GM12878 (cell line): Measurements from ENCODE around the gene ERAL1. TPM values are rescaled to one million over a fixed set of nuclear protein-coding genes. Genes with fewer than 3 reads are reported as not detected.

Experiments
- EGR1 ChIP-seq, 2 experiments: IDR thresholded peaks; 1 replicate in 1 of 2; 2 replicates in 1 of 2; pipeline ENCODE4 v1.6.1; 2011 to 2012; ENCODE audit warnings: low read depth in 2 of 2, low read length in 2 of 2, borderline replicate concordance in 1 of 2, mild to moderate bottlenecking in 1 of 2, moderate library complexity in 1 of 2
- ESRRA ChIP-seq: IDR thresholded peaks from 2 replicates; pipeline ENCODE4 v1.6.1; 2012; ENCODE audit warnings: mild to moderate bottlenecking, low read length, improper control_type of control experiment
- EZH2 ChIP-seq: IDR thresholded peaks from 2 replicates; pipeline ENCODE4 v1.6.1; 2012; ENCODE audit warnings: low read depth, mild to moderate bottlenecking, control low read depth, inconsistent platforms, low read length, borderline replicate concordance; ENCODE audit not compliant: control insufficient read depth
- GABPA ChIP-seq: IDR thresholded peaks from 2 replicates; pipeline ENCODE4 v1.6.1; 2014; ENCODE audit warnings: antibody characterized with exemption, low read depth, mild to moderate bottlenecking, inconsistent platforms
- HSF1 ChIP-seq: fragments of 150-350 bp; IDR thresholded peaks from 2 replicates; pipeline ENCODE4 v1.6.1; 2014; ENCODE audit warnings: mild to moderate bottlenecking, low read depth, low read length
- IKZF1 ChIP-seq: fragments of 450-650 bp; conservative IDR thresholded peaks from 2 replicates; pipeline ENCODE4 v1.6.1; 2017; ENCODE audit warnings: antibody characterized with exemption, mild to moderate bottlenecking
- KLF5 ChIP-seq: fragments of 450-650 bp; IDR thresholded peaks from 2 replicates; pipeline ENCODE4 v1.6.1; 2014; ENCODE audit warnings: mild to moderate bottlenecking; ENCODE audit not compliant: partially characterized antibody
- MEF2B ChIP-seq: fragments of 450-650 bp; IDR thresholded peaks from 2 replicates; pipeline ENCODE4 v1.6.1; 2018; ENCODE audit warnings: mild to moderate bottlenecking, moderate library complexity; ENCODE audit not compliant: partially characterized antibody, poor library complexity, severe bottlenecking
- NBN ChIP-seq: fragments of 450-650 bp; IDR thresholded peaks from 2 replicates; pipeline ENCODE4 v1.6.1; 2016
- NR2F1 ChIP-seq: fragments of 450-650 bp; conservative IDR thresholded peaks from 2 replicates; pipeline ENCODE4 v1.6.1; 2017; ENCODE audit warnings: mild to moderate bottlenecking
- NRF1 ChIP-seq: conservative IDR thresholded peaks from 2 replicates; pipeline ENCODE4 v1.6.1; 2011; ENCODE audit warnings: mild to moderate bottlenecking, low read depth, low read length, improper control_type of control experiment
- POLR2AphosphoS5 ChIP-seq: IDR thresholded peaks from 2 replicates; pipeline ENCODE4 v1.6.1; 2011; ENCODE audit warnings: mild to moderate bottlenecking, low read length, inconsistent platforms
- RAD51 ChIP-seq: fragments of 450-650 bp; IDR thresholded peaks from 2 replicates; pipeline ENCODE4 v1.6.1; 2016; ENCODE audit warnings: moderate library complexity, mild to moderate bottlenecking, inconsistent platforms
- RCOR1 ChIP-seq: conservative IDR thresholded peaks from 2 replicates; pipeline ENCODE4 v1.6.1; 2012; ENCODE audit warnings: low read depth, low read length, improper control_type of control experiment
- RFX5 ChIP-seq: IDR thresholded peaks from 2 replicates; pipeline ENCODE4 v1.6.1; 2011; ENCODE audit warnings: low read depth, low read length, improper control_type of control experiment
- RUNX3 ChIP-seq: IDR thresholded peaks from 2 replicates; pipeline ENCODE4 v1.6.1; 2012; ENCODE audit warnings: low read length, inconsistent platforms
- STAT3 ChIP-seq: IDR thresholded peaks from 2 replicates; pipeline ENCODE4 v1.6.1; 2011; ENCODE audit warnings: low read depth, low read length, improper control_type of control experiment
- TCF12 ChIP-seq: IDR thresholded peaks from 2 replicates; pipeline ENCODE4 v1.6.1; 2011; ENCODE audit warnings: low read depth, mild to moderate bottlenecking, low read length
- TCF7 ChIP-seq: IDR thresholded peaks from 2 replicates; pipeline ENCODE4 v1.6.1; 2014; ENCODE audit warnings: antibody characterized with exemption, borderline replicate concordance
- ZNF24 ChIP-seq: fragments of 450-650 bp; IDR thresholded peaks from 2 replicates; pipeline ENCODE4 v1.6.1; 2017; ENCODE audit warnings: antibody characterized with exemption, mild to moderate bottlenecking
- ZNF384 ChIP-seq: IDR thresholded peaks from 2 replicates; pipeline ENCODE4 v1.6.1; 2012; ENCODE audit warnings: low read depth, mild to moderate bottlenecking, low read length, improper control_type of control experiment, borderline replicate concordance
- polyA plus RNA-seq, 11 experiments: library from polyadenylated mRNA; depleted of rRNA in 4 of 11; unstranded in 6 of 11; stranded (reverse) in 5 of 11; fragments of >200 nt; fragmentation: Nextera tagmentation in 4 of 11; fragmentation: Illumina TruSeq in 1 of 11; extraction: Ambion mirVana in 4 of 11; extraction: Trizol in 1 of 11; gene quantifications; 1 replicate in 1 of 11; 2 replicates in 10 of 11; pipeline versions ENCODE4 v1.2.1 to v1.2.3, GENCODE V29; 2011 to 2016; ENCODE audit warnings: inconsistent platforms in 2 of 11, missing spikeins in 2 of 11, low read depth in 1 of 11
- total RNA-seq, 4 experiments: library from RNA; depleted of rRNA in 3 of 4; stranded (reverse); fragments of >200 nt in 3 of 4; fragmentation: Illumina TruSeq in 1 of 4; extraction: Trizol in 1 of 4; gene quantifications; 2 replicates each; pipeline versions ENCODE4 v1.2.1 to v1.2.3, GENCODE V29; 2013 to 2021
- TF ChIP-seq, protein P1 (sequence below): IDR thresholded peaks from 2 replicates; pipeline ENCODE4 v1.6.1; 2012; ENCODE audit warnings: low read depth, low read length, improper control_type of control experiment
- TF ChIP-seq, protein P2 (sequence below): fragments of 450-650 bp; IDR thresholded peaks from 2 replicates; pipeline ENCODE4 v1.6.1; 2017; ENCODE audit warnings: mild to moderate bottlenecking, moderate library complexity

The ERAL1 gene
- total and polyA plus RNA-seq, 10 of the 15 experiments (the other 5 are each of a cell fraction or from before 2014, with no cell fraction given), result 27.7 to 175 (median 104) TPM

DNA sequence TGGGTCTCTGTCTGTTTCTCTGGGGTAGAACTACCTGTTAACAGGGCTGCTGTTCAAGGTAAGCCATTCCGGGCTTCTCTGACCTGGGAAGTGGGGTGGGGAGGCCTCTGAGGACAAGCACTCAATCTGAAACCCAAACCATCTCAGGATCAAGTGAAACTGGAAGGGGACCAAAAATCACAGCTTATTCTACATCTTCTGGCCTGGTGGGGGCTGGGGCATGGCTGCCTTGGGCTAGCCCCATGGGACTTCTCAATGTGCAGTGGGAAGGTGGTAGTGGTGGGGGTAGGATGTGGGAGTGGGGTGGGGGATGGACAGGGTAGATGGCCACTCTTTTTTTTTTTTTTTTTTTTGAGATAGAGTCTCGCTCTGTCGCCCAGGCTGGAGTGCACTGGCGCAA lies 37.2 kb downstream of the ERAL1 start (continued):
- TF ChIP-seq, protein P1, sequence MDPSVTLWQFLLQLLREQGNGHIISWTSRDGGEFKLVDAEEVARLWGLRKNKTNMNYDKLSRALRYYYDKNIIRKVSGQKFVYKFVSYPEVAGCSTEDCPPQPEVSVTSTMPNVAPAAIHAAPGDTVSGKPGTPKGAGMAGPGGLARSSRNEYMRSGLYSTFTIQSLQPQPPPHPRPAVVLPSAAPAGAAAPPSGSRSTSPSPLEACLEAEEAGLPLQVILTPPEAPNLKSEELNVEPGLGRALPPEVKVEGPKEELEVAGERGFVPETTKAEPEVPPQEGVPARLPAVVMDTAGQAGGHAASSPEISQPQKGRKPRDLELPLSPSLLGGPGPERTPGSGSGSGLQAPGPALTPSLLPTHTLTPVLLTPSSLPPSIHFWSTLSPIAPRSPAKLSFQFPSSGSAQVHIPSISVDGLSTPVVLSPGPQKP, result no peak
- TF ChIP-seq ZNF24 (no peak), TCF7 (no peak), TCF12 (0 out of 2 replicates have a peak, but pooled peaks have one; percentile 27), EGR1 (IDR thresholded peaks at IDR 0.05; ENCODE audit: borderline replicate concordance in 1 of 2, low read depth in 2 of 2, low read length in 2 of 2) (no peak), NR2F1 (no peak), NBN (no peak), ESRRA (no peak), RFX5 (no peak), STAT3 (no peak), ZNF384 (peak; percentile 54; the same call in 1 of the 2 replicates), RCOR1 (0 out of 2 replicates have a peak, but pooled peaks have one; percentile 54), MEF2B (peak; percentile 85), IKZF1 (peak; percentile 27; the same call in 1 of the 2 replicates), EZH2 (no peak), KLF5 (no peak), HSF1 (no peak), RUNX3 (no peak; the same call in 1 of the 2 replicates), GABPA (no peak), POLR2AphosphoS5 (no peak), NRF1 (no peak), RAD51 (no peak)
- TF ChIP-seq, protein P2, sequence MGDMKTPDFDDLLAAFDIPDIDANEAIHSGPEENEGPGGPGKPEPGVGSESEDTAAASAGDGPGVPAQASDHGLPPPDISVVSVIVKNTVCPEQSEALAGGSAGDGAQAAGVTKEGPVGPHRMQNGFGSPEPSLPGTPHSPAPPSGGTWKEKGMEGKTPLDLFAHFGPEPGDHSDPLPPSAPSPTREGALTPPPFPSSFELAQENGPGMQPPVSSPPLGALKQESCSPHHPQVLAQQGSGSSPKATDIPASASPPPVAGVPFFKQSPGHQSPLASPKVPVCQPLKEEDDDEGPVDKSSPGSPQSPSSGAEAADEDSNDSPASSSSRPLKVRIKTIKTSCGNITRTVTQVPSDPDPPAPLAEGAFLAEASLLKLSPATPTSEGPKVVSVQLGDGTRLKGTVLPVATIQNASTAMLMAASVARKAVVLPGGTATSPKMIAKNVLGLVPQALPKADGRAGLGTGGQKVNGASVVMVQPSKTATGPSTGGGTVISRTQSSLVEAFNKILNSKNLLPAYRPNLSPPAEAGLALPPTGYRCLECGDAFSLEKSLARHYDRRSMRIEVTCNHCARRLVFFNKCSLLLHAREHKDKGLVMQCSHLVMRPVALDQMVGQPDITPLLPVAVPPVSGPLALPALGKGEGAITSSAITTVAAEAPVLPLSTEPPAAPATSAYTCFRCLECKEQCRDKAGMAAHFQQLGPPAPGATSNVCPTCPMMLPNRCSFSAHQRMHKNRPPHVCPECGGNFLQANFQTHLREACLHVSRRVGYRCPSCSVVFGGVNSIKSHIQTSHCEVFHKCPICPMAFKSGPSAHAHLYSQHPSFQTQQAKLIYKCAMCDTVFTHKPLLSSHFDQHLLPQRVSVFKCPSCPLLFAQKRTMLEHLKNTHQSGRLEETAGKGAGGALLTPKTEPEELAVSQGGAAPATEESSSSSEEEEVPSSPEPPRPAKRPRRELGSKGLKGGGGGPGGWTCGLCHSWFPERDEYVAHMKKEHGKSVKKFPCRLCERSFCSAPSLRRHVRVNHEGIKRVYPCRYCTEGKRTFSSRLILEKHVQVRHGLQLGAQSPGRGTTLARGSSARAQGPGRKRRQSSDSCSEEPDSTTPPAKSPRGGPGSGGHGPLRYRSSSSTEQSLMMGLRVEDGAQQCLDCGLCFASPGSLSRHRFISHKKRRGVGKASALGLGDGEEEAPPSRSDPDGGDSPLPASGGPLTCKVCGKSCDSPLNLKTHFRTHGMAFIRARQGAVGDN, result no peak
